Gastroesophageal sphincter (tissue), 3 donors: Measurements from ENCODE around the gene ADAMTS3.

Experiments
- EP300 ChIP-seq: sonication (generic); formaldehyde crosslinking; IDR thresholded peaks from one replicate; pipeline ENCODE4 v1.6.1; 2017; ENCODE audit warnings: antibody characterized with exemption, mild to moderate bottlenecking
- POLR2A ChIP-seq, 2 donors: fragments of 450-650 bp; IDR thresholded peaks; one replicate each; pipeline ENCODE4 v1.6.1; 2017; ENCODE audit warnings: antibody characterized with exemption in 2 of 2, mild to moderate bottlenecking in 2 of 2, moderate library complexity in 1 of 2
- POLR2AphosphoS5 ChIP-seq: sonication (generic); formaldehyde crosslinking; IDR thresholded peaks from one replicate; pipeline ENCODE4 v1.6.1; 2017; ENCODE audit warnings: antibody characterized with exemption
- TF ChIP-seq, protein P1 (sequence below), 4 experiments: fragments of 200-600 bp in 2 of 4; fragments of 450-650 bp in 2 of 4; sonication (generic) in 1 of 4; IDR thresholded peaks; one replicate each; pipeline ENCODE4 v1.5.1; 2017 to 2019; ENCODE audit warnings: antibody characterized with exemption in 4 of 4, mild to moderate bottlenecking in 2 of 4, moderate library complexity in 2 of 4

DNA sequence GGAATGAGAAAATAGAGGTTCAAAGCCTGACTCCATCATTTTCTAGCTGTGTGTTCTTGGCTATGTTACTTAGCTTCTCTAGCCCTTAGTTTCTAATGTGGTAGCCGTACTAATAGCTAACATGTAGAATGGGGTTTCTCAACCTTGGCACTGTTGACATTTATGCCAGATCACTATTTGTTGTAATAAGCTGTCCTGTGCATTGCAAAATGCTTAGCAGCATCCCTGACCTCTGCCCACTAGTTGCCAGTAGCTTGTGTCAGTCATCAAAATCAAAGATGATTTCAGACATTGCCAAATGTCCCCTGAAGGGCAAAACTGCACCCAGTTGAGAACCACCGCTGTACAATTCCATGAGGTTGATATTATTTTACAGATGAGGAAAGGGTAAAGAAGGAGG, 18.3 kb upstream of the ADAMTS3 start:
- TF ChIP-seq, protein P1, sequence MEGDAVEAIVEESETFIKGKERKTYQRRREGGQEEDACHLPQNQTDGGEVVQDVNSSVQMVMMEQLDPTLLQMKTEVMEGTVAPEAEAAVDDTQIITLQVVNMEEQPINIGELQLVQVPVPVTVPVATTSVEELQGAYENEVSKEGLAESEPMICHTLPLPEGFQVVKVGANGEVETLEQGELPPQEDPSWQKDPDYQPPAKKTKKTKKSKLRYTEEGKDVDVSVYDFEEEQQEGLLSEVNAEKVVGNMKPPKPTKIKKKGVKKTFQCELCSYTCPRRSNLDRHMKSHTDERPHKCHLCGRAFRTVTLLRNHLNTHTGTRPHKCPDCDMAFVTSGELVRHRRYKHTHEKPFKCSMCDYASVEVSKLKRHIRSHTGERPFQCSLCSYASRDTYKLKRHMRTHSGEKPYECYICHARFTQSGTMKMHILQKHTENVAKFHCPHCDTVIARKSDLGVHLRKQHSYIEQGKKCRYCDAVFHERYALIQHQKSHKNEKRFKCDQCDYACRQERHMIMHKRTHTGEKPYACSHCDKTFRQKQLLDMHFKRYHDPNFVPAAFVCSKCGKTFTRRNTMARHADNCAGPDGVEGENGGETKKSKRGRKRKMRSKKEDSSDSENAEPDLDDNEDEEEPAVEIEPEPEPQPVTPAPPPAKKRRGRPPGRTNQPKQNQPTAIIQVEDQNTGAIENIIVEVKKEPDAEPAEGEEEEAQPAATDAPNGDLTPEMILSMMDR (IDR thresholded peaks at IDR 0.05): no peak
- TF ChIP-seq POLR2A (IDR thresholded peaks at IDR 0.05): no peak
- TF ChIP-seq POLR2AphosphoS5: no peak
- no peak for TF ChIP-seq EP300
